ENCODE results near the gene RAB5B. TPM values are rescaled to one million over a fixed set of nuclear protein-coding genes. Genes with fewer than 3 reads are reported as not detected.

Gene RAB5B
- total RNA-seq, 4 donors from 2014 or later = 75.5 to 84.9 (median 81.8) TPM

DNA sequence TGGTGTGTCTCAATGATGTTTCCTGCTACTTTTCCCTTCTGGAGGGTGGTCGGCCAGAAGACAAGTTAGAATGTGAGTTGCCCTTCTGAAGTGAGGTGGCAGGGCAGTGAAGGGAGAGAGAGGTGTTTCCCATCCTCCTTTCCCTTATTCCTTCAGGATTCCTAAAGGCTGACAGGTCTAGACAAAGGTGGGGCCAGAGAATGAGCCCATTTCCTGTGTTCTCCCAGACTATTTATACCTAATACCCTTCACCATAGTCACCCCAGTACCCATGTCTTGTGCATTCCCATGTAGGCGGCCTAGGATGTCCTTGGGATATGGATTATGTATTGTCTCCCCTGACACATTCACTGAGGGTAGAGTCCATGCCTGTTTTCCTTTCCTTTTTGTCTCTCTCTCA is 35.9 kb upstream of the RAB5B start:
- no peak for DNase-seq
- no peak overlapping the region for H3K4me3 ChIP-seq
- no peaks in the 10 kb centered on the region for H3K9me3 ChIP-seq
- peaks cover 6 to 24% (median 14%) of the 10 kb centered on the region in 3 donors for H3K27me3 ChIP-seq
- H3K27ac ChIP-seq = no peak overlapping the region
- in situ Hi-C loops (cut with MboI; ENCODE audit: low sequenced_read_pairs in 4 of 4) = loop anchor here in 3 of 4 donors (5.0 to 25.0 kb wide), 4 partner anchors 123 to 301 kb away; partner anchors contain the start of genes ORMDL2 (in 2 of the 3), SARNP (in 2 of the 3) and OR10P1 (in 1 of the 3)
- no peaks in the 10 kb centered on the region for H3K36me3 ChIP-seq
- intact Hi-C loops (cut with DNase I; ENCODE audit: low total_unique reads) = no loop called here
- ATAC-seq = no peak
- TF ChIP-seq, protein P1, sequence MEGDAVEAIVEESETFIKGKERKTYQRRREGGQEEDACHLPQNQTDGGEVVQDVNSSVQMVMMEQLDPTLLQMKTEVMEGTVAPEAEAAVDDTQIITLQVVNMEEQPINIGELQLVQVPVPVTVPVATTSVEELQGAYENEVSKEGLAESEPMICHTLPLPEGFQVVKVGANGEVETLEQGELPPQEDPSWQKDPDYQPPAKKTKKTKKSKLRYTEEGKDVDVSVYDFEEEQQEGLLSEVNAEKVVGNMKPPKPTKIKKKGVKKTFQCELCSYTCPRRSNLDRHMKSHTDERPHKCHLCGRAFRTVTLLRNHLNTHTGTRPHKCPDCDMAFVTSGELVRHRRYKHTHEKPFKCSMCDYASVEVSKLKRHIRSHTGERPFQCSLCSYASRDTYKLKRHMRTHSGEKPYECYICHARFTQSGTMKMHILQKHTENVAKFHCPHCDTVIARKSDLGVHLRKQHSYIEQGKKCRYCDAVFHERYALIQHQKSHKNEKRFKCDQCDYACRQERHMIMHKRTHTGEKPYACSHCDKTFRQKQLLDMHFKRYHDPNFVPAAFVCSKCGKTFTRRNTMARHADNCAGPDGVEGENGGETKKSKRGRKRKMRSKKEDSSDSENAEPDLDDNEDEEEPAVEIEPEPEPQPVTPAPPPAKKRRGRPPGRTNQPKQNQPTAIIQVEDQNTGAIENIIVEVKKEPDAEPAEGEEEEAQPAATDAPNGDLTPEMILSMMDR (IDR thresholded peaks at IDR 0.05 in 4 of 5, conservative IDR thresholded peaks at IDR 0.05 in 1 of 5) = no peak
- no peak for TF ChIP-seq POLR2A (IDR thresholded peaks at IDR 0.05)
- H3K4me1 ChIP-seq = peaks cover 0 to 5% of the 10 kb centered on the region in 2 donors

DNA sequence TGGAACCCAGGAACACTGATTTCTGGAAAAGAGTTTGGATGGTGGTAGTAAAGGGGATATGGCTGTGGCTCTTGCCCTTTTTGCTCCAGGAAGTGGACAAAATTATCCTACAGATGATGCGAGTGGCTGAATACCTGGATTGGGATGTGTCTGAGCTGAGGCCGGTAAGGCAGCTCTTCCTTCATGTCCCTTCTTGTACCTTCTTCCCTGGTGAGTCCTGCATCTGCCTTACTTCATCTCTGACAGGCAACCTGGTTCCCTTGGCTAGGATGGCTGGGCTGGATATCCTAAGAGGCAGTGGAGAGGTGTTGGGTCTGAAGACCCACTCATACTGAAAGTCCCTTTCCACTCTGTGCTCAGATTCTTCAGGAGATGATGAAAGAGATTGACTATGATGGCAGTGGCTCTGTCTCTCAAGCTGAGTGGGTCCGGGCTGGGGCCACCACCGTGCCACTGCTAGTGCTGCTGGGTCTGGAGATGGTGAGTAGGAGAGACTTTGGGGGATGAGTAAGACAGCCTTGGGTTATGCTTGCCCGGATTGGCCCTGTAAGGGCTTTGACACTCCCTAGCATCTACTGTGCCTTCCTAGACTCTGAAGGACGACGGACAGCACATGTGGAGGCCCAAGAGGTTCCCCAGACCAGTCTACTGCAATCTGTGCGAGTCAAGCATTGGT is 34.9 kb upstream of the RAB5B start:
- Histone ChIP-seq H3K36me3 (no peaks in the 10 kb centered on the region), H3K4me3 (no peak overlapping the region), H3K9me3 (no peaks in the 10 kb centered on the region), H3K4me1 (peaks cover 0 to 5% of the 10 kb centered on the region in 2 donors), H3K27ac (no peak overlapping the region), H3K27me3 (peaks cover 5 to 15% (median 6%) of the 10 kb centered on the region in 3 donors)
- in situ Hi-C loops (cut with MboI; ENCODE audit: low sequenced_read_pairs in 4 of 4) (loop anchor here in 3 of 4 donors (5.0 to 25.0 kb wide), 4 partner anchors 124 to 302 kb away; partner anchors contain the start of genes ORMDL2 (in 2 of the 3), SARNP (in 2 of the 3) and OR10P1 (in 1 of the 3)), intact Hi-C loops (cut with DNase I; ENCODE audit: low total_unique reads) (no loop called here)
- ATAC-seq = no peak
- TF ChIP-seq POLR2A (IDR thresholded peaks at IDR 0.05) = no peak
- TF ChIP-seq, protein P1 (IDR thresholded peaks at IDR 0.05 in 4 of 5, conservative IDR thresholded peaks at IDR 0.05 in 1 of 5) = no peak
- DNase-seq = no peak

DNA sequence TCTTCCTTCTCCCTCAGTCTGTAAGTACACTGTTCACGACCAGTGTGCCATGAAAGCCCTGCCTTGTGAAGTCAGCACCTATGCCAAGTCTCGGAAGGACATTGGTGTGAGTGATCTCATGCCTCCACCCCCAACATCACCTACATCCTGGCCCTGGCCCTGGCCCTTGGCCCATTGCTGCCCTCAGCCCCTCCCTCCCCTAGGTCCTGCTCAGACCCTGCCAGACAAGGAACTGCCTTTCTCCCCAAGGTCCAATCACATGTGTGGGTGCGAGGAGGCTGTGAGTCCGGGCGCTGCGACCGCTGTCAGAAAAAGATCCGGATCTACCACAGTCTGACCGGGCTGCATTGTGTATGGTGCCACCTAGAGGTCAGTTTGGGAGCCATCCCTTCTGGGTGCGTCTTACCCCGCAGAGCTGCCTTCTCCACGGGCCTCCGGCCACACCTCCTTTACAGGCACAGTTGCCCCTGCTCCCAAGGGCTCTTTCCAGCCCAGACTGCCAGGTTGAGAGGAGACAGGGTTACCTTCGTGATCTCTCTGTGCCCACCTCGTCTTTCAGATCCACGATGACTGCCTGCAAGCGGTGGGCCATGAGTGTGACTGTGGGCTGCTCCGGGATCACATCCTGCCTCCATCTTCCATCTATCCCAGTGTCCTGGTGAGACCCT is 33.7 kb upstream of the RAB5B start:
- in situ Hi-C loops (cut with MboI; ENCODE audit: low sequenced_read_pairs in 4 of 4) (loop anchor here in 3 of 4 donors (5.0 to 25.0 kb wide), 3 partner anchors 128 to 303 kb away; partner anchors contain the start of genes OR10P1 (in 1 of the 3), ORMDL2 (in 1 of the 3) and SARNP (in 1 of the 3)), intact Hi-C loops (cut with DNase I; ENCODE audit: low total_unique reads) (loop anchor here (1.0 kb wide), 2 partner anchors 14 to 202 kb away; no protein-coding TSS in a partner anchor)
- peak; percentile 92 to 99 for ATAC-seq
- peak; percentile 66 to 75 for DNase-seq
- H3K27ac ChIP-seq = no peak overlapping the region
- H3K27me3 ChIP-seq = peaks cover 0 to 5% (median 2%) of the 10 kb centered on the region in 3 donors
- no peaks in the 10 kb centered on the region for H3K9me3 ChIP-seq
- TF ChIP-seq, protein P1 (IDR thresholded peaks at IDR 0.05 in 4 of 5, conservative IDR thresholded peaks at IDR 0.05 in 1 of 5) = peak; percentile 74 to 95 (median 88)
- no peak for TF ChIP-seq POLR2A (IDR thresholded peaks at IDR 0.05)
- H3K4me3 ChIP-seq = peak overlapping the region; percentile 25 to 43 (median 37)
- H3K4me1 ChIP-seq = peaks cover 0 to 5% of the 10 kb centered on the region in 2 donors
- H3K36me3 ChIP-seq = no peaks in the 10 kb centered on the region

DNA sequence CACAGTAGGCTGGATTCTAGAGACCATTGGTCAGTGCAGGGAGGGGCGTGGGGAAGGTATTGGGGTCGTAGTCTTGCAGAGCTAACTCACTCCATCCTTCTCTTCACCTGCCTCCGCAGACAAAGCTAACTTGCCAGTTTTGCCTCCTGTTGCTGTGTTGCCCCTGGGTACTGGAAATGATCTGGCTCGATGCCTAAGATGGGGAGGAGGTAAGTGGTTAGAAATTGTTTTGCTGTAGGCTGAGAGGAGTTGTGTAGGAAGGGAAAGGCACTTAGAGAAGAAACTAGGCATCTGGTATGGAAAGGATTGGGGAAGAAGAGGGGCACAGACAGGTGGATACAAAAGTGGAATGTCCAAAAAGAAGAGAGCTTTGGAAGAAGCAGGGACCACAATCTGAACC is 31.8 kb upstream of the RAB5B start:
- no peaks in the 10 kb centered on the region for H3K9me3 ChIP-seq
- ATAC-seq (no peak), DNase-seq (no peak)
- H3K27me3 ChIP-seq = no peaks in the 10 kb centered on the region
- no peaks in the 10 kb centered on the region for H3K36me3 ChIP-seq
- TF ChIP-seq POLR2A (IDR thresholded peaks at IDR 0.05) = no peak
- TF ChIP-seq, protein P1 (IDR thresholded peaks at IDR 0.05 in 4 of 5, conservative IDR thresholded peaks at IDR 0.05 in 1 of 5) = no peak
- intact Hi-C loops (cut with DNase I; ENCODE audit: low total_unique reads) = no loop called here
- in situ Hi-C loops (cut with MboI; ENCODE audit: low sequenced_read_pairs in 4 of 4) = loop anchor here in 3 of 4 donors (5.0 to 25.0 kb wide), 3 partner anchors 130 to 305 kb away; partner anchors contain the start of genes OR10P1 (in 1 of the 3), ORMDL2 (in 1 of the 3) and SARNP (in 1 of the 3)
- no peak overlapping the region for H3K27ac ChIP-seq
- H3K4me3 ChIP-seq = no peak overlapping the region
- H3K4me1 ChIP-seq = peaks cover 0 to 5% of the 10 kb centered on the region in 2 donors
